Activated CD4-positive, alpha-beta T cell treated with anti-CD3 and anti-CD28 coated beads, Interleukin-2, amount 10 ng/mL, durations not matched to agents 7 days and 5 days (primary cell): ENCODE results near the gene LRRC39. TPM values are rescaled to one million over a fixed set of nuclear protein-coding genes. Genes with fewer than 3 reads are reported as not detected.

ENCODE experiments used
- CTCF ChIA-PET: fragments of 350-600 bp; sonication (Branson Sonifier 250); formaldehyde crosslinking; loops from one replicate; lab custom pipeline; 2021; ENCODE audit warnings: antibody characterized with exemption; lab: Charles Lee
- POLR2A ChIA-PET: fragments of 350-600 bp; sonication (Branson Sonifier 250); formaldehyde crosslinking; loops from one replicate; lab custom pipeline; 2021; ENCODE audit warnings: antibody characterized with exemption; lab: Charles Lee
- DNase-seq: peaks from one replicate; pipeline ENCODE4 v3.0.0-alpha.2; 2020
- H3K27ac Mint-ChIP-seq: one replicate; pipeline ENCODE4 v1.8.0; 2021; ENCODE audit warnings: mild to moderate bottlenecking, moderate library complexity, mixed read lengths
- H3K27me3 Mint-ChIP-seq: one replicate; pipeline ENCODE4 v1.8.0; 2021; ENCODE audit warnings: mixed read lengths
- H3K36me3 Mint-ChIP-seq: one replicate; pipeline ENCODE4 v1.8.0; 2021; ENCODE audit warnings: low read depth, mixed read lengths
- H3K4me1 Mint-ChIP-seq: one replicate; pipeline ENCODE4 v1.8.0; 2021; ENCODE audit warnings: mixed read lengths
- H3K4me3 Mint-ChIP-seq: one replicate; pipeline ENCODE4 v1.8.0; 2021; ENCODE audit warnings: mild to moderate bottlenecking, moderate library complexity, mixed read lengths
- H3K9me3 Mint-ChIP-seq: one replicate; pipeline ENCODE4 v1.8.0; 2021; ENCODE audit warnings: mixed read lengths
- total RNA-seq, 2 experiments: library from RNA; stranded (reverse); gene quantifications; one replicate each; pipeline ENCODE4 v1.2.3, GENCODE V29; 2021

LRRC39 gene
- total RNA-seq, 2 experiments from 2014 or later, result 0.46 to 0.72 TPM

DNA sequence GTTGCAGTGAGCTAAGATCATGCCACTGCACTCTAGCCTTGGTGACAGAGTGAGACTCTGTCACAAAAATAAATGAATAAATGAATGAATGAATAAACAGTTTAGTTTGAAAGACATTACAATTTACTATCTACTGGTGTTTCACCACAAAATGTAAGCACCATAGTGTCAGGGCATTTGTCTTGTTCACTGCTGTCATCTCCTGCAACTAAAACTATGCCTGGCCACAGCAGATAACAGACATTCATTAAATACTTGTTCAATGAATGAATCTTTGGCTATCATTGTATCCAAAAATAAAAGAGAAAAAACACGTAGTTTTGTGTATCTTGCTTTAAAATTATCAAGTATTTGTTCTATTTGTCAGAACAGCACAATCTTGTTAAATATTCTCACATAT lies 77.9 kb downstream of the LRRC39 start:
- no peaks in the 10 kb centered on the region for H3K4me1 Mint-ChIP-seq
- ChIA-PET POLR2A (no interaction called here), CTCF (no interaction called here)
- no peak for DNase-seq
- H3K36me3 Mint-ChIP-seq, result peaks cover 51% of the 10 kb centered on the region
- no peak overlapping the region for H3K27ac Mint-ChIP-seq
- no peak overlapping the region for H3K4me3 Mint-ChIP-seq
- no peaks in the 10 kb centered on the region for H3K9me3 Mint-ChIP-seq
- H3K27me3 Mint-ChIP-seq, result no peaks in the 10 kb centered on the region

Other genes starting within 250 kb of the LRRC39 start
- 10 to 100 TPM; 15.9 to 16.9 TPM for gene SLC35A3, start 208.3 kb downstream of the LRRC39 start, total RNA-seq
- gene SASS6, start 45.3 kb downstream of the LRRC39 start, total RNA-seq, result 10 to 100 TPM; 14.5 to 17.1 TPM
- gene TRMT13, start 45.1 kb downstream of the LRRC39 start, total RNA-seq, result 10 to 100 TPM; 20.4 to 21.4 TPM
- gene DBT, start 71.6 kb upstream of the LRRC39 start, total RNA-seq, result 10 to 100 TPM; 10.3 to 10.7 TPM
- gene RTCA, start 88.0 kb upstream of the LRRC39 start, total RNA-seq, result 10 to 100 TPM; 48.2 to 50.6 TPM
- 10 to 100 TPM; 39.9 to 43.3 TPM for gene CDC14A, start 174.2 kb upstream of the LRRC39 start, total RNA-seq